ENCODE data around the gene FSIP1. TPM values are rescaled to one million over a fixed set of nuclear protein-coding genes. Genes with fewer than 3 reads are reported as not detected.

Gene FSIP1
- total RNA-seq, 4 donors from 2014 or later: 0.38 to 0.91 (median 0.57) TPM; not detected in 1

DNA sequence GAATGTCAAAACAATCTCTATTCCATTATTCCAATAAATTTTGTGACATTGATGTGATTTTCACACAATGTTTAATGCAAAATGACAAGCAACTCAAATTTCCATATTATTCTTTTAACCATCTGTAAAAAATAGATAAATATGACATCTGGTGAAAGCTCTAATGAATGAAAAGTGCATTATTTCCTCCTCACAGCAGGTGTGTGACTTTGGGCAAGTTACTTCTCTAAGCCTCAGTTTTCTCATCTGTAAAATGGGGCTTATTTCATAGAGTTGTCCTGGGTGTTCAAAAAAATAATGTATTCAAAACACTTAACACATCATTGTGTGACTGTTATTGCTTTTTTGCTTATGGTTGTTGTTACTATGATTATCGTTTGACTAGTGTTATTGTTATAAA is 131.3 kb downstream of the FSIP1 start:
- no peak for TF ChIP-seq POLR2A (IDR thresholded peaks at IDR 0.05)
- TF ChIP-seq, protein P1, sequence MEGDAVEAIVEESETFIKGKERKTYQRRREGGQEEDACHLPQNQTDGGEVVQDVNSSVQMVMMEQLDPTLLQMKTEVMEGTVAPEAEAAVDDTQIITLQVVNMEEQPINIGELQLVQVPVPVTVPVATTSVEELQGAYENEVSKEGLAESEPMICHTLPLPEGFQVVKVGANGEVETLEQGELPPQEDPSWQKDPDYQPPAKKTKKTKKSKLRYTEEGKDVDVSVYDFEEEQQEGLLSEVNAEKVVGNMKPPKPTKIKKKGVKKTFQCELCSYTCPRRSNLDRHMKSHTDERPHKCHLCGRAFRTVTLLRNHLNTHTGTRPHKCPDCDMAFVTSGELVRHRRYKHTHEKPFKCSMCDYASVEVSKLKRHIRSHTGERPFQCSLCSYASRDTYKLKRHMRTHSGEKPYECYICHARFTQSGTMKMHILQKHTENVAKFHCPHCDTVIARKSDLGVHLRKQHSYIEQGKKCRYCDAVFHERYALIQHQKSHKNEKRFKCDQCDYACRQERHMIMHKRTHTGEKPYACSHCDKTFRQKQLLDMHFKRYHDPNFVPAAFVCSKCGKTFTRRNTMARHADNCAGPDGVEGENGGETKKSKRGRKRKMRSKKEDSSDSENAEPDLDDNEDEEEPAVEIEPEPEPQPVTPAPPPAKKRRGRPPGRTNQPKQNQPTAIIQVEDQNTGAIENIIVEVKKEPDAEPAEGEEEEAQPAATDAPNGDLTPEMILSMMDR (IDR thresholded peaks at IDR 0.05): no peak
- WGBS, 2 donors: 61 to 77% methylated on average over 1 of the region's 1 CpG
- intact Hi-C loops (cut with DNase I): no loop called here
- Histone ChIP-seq H3K27me3 (no peaks in the 10 kb centered on the region), H3K27ac (no peak overlapping the region), H3K4me1 (no peaks in the 10 kb centered on the region), H3K9me3 (no peaks in the 10 kb centered on the region), H3K36me3 (no peaks in the 10 kb centered on the region), H3K4me3 (no peak overlapping the region)
- no peak for DNase-seq

DNA sequence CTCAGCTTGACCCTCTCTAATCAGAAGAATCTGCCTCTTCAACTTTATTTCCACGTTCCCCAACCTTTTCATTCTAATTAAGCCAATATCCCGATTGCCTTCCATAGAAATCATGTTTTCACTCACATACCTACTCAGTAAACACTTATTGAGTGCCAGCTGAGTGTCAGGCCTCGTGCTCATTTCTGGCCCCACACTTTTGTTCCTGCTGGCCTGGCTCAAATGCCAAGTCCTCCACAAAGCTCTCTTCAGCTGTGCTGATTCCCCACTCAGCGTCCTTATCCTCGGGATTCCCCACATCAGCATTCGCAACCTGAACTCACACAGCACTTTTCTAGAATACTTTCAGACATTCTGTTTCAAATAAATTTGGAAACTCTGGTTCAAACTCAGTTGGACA is 132.9 kb downstream of the FSIP1 start:
- WGBS, 2 donors: 76 to 82% methylated on average over 6 of the region's 6 CpGs
- Histone ChIP-seq H3K27ac (no peak overlapping the region), H3K36me3 (no peaks in the 10 kb centered on the region), H3K4me1 (peaks cover 0 to 5% (median 0%) of the 10 kb centered on the region in 3 donors), H3K27me3 (no peaks in the 10 kb centered on the region), H3K4me3 (no peak overlapping the region), H3K9me3 (no peaks in the 10 kb centered on the region)
- TF ChIP-seq, protein P1 (IDR thresholded peaks at IDR 0.05): no peak
- TF ChIP-seq POLR2A (IDR thresholded peaks at IDR 0.05): no peak
- intact Hi-C loops (cut with DNase I): no loop called here
- DNase-seq: no peak

DNA sequence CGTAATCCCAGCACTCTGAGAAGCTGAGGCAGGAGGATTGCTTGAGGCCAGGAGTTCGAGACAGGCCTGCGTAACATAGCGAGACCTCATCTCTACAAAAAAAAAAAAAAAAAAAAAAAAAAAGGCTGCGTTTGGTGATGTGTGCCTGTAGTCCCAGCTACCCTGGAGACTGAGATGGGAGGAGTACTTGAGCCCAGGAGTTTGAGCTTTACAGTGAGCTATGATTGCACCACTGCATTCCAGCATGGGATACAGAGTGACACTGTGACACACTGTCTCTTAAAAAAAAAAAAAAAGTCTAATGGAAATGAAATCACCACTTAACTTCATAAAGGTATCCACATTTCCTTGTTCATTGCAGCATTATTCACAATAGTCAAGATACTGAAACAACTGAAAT is 136.2 kb downstream of the FSIP1 start:
- 91 to 94% methylated on average over 3 to 5 of the region's 5 CpGs for WGBS, 2 donors

DNA sequence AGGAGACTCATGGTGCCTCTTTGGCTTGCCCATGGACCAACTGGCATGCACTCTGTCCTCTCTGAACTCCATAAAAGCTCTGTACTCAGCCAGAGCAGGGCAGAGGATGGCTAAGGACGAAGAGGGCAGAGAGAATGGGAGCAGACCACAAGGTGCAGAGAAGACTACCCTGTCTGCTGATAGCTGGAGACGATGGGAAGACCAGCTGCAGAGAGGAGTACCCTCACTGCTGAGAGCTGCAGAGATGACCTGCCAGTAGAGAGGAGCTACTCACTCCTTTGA is 136.7 kb downstream of the FSIP1 start:
- H3K4me3 ChIP-seq: no peak overlapping the region
- H3K9me3 ChIP-seq: no peaks in the 10 kb centered on the region
- H3K27me3 ChIP-seq: no peaks in the 10 kb centered on the region
- no peak overlapping the region for H3K27ac ChIP-seq
- H3K4me1 ChIP-seq: peaks cover 0 to 24% (median 6%) of the 10 kb centered on the region in 3 donors
- intact Hi-C loops (cut with DNase I): no loop called here
- WGBS, 2 donors: 100% methylated on average over 1 to 2 of the region's 2 CpGs
- no peak for DNase-seq
- no peaks in the 10 kb centered on the region for H3K36me3 ChIP-seq
- TF ChIP-seq, protein P1 (IDR thresholded peaks at IDR 0.05): no peak
- TF ChIP-seq POLR2A (IDR thresholded peaks at IDR 0.05): no peak

More for the DNA sequence above, 136.2 kb downstream of the FSIP1 start:
- DNase-seq: no peak
- intact Hi-C loops (cut with DNase I): no loop called here
- no peak for TF ChIP-seq POLR2A (IDR thresholded peaks at IDR 0.05)
- TF ChIP-seq, protein P1 (IDR thresholded peaks at IDR 0.05): no peak
- Histone ChIP-seq H3K27me3 (no peaks in the 10 kb centered on the region), H3K36me3 (no peaks in the 10 kb centered on the region), H3K4me1 (peaks cover 0 to 18% (median 6%) of the 10 kb centered on the region in 3 donors), H3K9me3 (no peaks in the 10 kb centered on the region), H3K27ac (no peak overlapping the region), H3K4me3 (no peak overlapping the region)

DNA sequence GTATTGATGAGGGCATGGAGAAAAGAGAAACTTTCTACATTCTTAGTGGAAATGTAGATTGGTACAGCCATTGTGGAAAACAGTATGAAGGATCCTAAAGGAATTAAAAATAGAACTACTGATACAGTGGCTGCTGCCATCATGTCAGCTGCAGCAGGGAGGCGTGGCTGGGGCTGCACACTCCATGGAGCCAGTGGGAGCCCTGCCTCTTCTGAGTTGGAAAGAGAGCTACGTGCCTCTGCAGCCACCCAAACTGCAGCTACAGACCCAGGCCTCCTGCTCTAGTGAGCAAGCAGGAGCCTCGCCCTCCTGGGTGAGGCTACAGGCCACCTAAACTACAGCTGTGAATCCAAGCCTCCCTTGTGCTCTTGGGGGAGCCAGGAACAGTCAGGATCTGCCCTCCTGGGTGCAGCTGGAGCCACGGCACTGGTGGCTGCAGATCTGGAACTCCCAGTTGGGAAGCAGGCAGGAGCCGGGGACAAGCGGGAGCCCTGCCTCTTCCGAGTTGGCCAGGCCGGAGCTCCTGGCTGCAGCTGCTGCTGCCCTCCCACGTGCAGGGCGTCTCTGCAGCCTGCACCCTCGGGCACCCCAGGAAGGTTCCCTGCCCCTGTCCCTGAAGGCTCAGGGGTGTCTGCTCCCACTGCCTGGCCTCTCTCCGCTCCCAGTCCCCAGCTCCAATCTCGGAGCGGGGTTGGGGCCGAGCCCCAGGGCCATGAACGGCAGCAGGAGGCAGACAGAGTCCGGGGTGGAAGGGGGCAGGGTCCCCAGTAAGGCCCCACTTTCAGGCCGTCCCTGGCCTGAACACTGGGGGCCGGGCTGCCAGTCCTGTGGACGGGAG is 137.3 kb downstream of the FSIP1 start:
- Histone ChIP-seq H3K27me3 (no peaks in the 10 kb centered on the region), H3K27ac (no peak overlapping the region), H3K4me3 (no peak overlapping the region), H3K36me3 (no peaks in the 10 kb centered on the region), H3K4me1 (peaks cover 0 to 26% (median 6%) of the 10 kb centered on the region in 3 donors), H3K9me3 (no peaks in the 10 kb centered on the region)
- TF ChIP-seq, protein P1 (IDR thresholded peaks at IDR 0.05): no peak
- no peak for TF ChIP-seq POLR2A (IDR thresholded peaks at IDR 0.05)
- 54 to 67% methylated on average over 1 to 2 of the region's 20 CpGs for WGBS, 2 donors
- intact Hi-C loops (cut with DNase I): no loop called here
- DNase-seq: no peak
